Peyer's patch (tissue), 4 donors: ENCODE results near the gene MGAT3.

ENCODE experiments used
- POLR2A ChIP-seq, 2 donors: fragments of 450-650 bp; IDR thresholded peaks; one replicate each; pipeline ENCODE4 v1.5.1; 2017; ENCODE audit warnings: antibody characterized with exemption in 2 of 2, mild to moderate bottlenecking in 2 of 2, moderate library complexity in 2 of 2
- TF ChIP-seq, protein P1 (sequence below), 6 experiments: fragments of 450-650 bp in 4 of 6; fragments of 200-600 bp in 2 of 6; sonication (generic) in 1 of 6; IDR thresholded peaks; one replicate each; pipeline ENCODE4 v1.5.1; 2017 to 2019; ENCODE audit warnings: antibody characterized with exemption in 6 of 6, mild to moderate bottlenecking in 3 of 6, moderate library complexity in 1 of 6

DNA sequence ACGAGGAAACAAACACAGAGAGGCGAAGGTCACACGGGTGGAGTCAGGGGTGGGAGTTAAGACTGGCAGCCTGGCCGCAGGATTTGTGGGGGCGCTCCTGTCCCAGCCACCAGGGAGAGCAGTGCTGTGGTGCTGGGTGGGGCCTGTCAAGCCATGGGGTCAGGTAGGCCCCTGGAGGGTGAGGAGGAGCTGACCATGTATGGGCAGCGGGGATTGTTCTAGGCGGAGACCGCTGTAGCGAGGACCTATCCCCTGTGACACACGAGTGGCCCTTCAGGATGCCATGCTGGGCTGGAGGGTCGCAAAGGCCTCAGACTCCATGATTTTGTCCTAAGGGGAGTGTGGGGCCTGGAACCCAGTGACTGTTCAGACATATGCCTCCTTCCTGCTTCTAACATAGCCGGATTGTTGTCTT is 77.3 kb downstream of the MGAT3 start:
- TF ChIP-seq POLR2A (IDR thresholded peaks at IDR 0.05), result no peak
- TF ChIP-seq, protein P1, sequence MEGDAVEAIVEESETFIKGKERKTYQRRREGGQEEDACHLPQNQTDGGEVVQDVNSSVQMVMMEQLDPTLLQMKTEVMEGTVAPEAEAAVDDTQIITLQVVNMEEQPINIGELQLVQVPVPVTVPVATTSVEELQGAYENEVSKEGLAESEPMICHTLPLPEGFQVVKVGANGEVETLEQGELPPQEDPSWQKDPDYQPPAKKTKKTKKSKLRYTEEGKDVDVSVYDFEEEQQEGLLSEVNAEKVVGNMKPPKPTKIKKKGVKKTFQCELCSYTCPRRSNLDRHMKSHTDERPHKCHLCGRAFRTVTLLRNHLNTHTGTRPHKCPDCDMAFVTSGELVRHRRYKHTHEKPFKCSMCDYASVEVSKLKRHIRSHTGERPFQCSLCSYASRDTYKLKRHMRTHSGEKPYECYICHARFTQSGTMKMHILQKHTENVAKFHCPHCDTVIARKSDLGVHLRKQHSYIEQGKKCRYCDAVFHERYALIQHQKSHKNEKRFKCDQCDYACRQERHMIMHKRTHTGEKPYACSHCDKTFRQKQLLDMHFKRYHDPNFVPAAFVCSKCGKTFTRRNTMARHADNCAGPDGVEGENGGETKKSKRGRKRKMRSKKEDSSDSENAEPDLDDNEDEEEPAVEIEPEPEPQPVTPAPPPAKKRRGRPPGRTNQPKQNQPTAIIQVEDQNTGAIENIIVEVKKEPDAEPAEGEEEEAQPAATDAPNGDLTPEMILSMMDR (IDR thresholded peaks at IDR 0.05), result no peak
